HG03175 (cell line): ENCODE data around the gene NSMCE3.
"Not testable (repeated sequence)": the region's sequence is repeated elsewhere in the genome, so short reads cannot be mapped to it uniquely, and the experiment has no call there.

ENCODE experiments used
- ATAC-seq: cut with Tn5 transposase; IDR thresholded peaks from one replicate; pipeline ENCODE4 v1.9.1; 2021; ENCODE audit warnings: mild to moderate bottlenecking, moderate library complexity; ENCODE audit not compliant: unreplicated experiment

Gene NSMCE3

GRCh38 chr15:29270169-29270955, 740 bp upstream of the NSMCE3 start:
- peak; percentile 31 for ATAC-seq

- ATAC-seq, result peak; percentile 28
These were observed 727 bp downstream of the NSMCE3 start for GRCh38 chr15:29268706-29269484.

GRCh38 chr15:29266052-29266582, 3.5 kb downstream of the NSMCE3 start:
- ATAC-seq, result no peak

GRCh38 chr15:29263289-29263688, 6.3 kb downstream of the NSMCE3 start:
- ATAC-seq, result no peak

- ATAC-seq, result no peak
These were observed 6.9 kb downstream of the NSMCE3 start for GRCh38 chr15:29262738-29263137.

GRCh38 chr15:29260896-29261295, 8.7 kb downstream of the NSMCE3 start:
- no peak for ATAC-seq

- no peak for ATAC-seq
These were observed 10.4 kb downstream of the NSMCE3 start for GRCh38 chr15:29259233-29259632.

GRCh38 chr15:29252234-29252633, 17.4 kb downstream of the NSMCE3 start:
- ATAC-seq, result no peak

- no peak for ATAC-seq
These were observed 25.1 kb downstream of the NSMCE3 start for GRCh38 chr15:29244544-29244943.

- ATAC-seq, result no peak
These were observed 25.5 kb downstream of the NSMCE3 start for GRCh38 chr15:29244123-29244522.

GRCh38 chr15:29242456-29243242, 27.0 kb downstream of the NSMCE3 start:
- no peak for ATAC-seq

- no peak for ATAC-seq
These were observed 28.4 kb downstream of the NSMCE3 start for GRCh38 chr15:29241207-29241606.

- ATAC-seq, result no peak
These were observed 30.2 kb downstream of the NSMCE3 start for GRCh38 chr15:29239395-29239794.

GRCh38 chr15:29233566-29233965, 36.1 kb downstream of the NSMCE3 start:
- ATAC-seq, result no peak

GRCh38 chr15:29226436-29227208, 43.0 kb downstream of the NSMCE3 start:
- ATAC-seq, result no peak

- ATAC-seq, result no peak
These were observed 43.9 kb downstream of the NSMCE3 start for GRCh38 chr15:29225534-29226234.

GRCh38 chr15:29224987-29225363, 44.6 kb downstream of the NSMCE3 start:
- ATAC-seq, result not testable (repeated sequence)

- ATAC-seq, result not testable (repeated sequence)
These were observed 45.2 kb downstream of the NSMCE3 start for GRCh38 chr15:29224235-29224986.

- no peak for ATAC-seq
These were observed 46.0 kb downstream of the NSMCE3 start for GRCh38 chr15:29223640-29224039.
